Rectal smooth muscle tissue (tissue), 1 donor: ENCODE measurements around the gene ATP6V0B.

ENCODE experiments used
- H3K27ac ChIP-seq: one replicate; pipeline ENCODE4 v1.7.0; 2013; ENCODE audit warnings: low read depth, low read length, inconsistent platforms
- H3K27me3 ChIP-seq: one replicate; pipeline ENCODE4 v1.7.0; 2013; ENCODE audit warnings: low read length; ENCODE audit not compliant: control insufficient read depth, insufficient read depth
- H3K36me3 ChIP-seq: one replicate; pipeline ENCODE4 v1.7.0; 2013; ENCODE audit warnings: low read length; ENCODE audit not compliant: control insufficient read depth, insufficient read depth
- H3K4me1 ChIP-seq: one replicate; pipeline ENCODE4 v1.7.0; 2013; ENCODE audit warnings: low read length; ENCODE audit not compliant: control insufficient read depth, insufficient read depth
- H3K4me3 ChIP-seq: one replicate; pipeline ENCODE4 v1.7.0; 2013; ENCODE audit warnings: low read length
- H3K9ac ChIP-seq: one replicate; pipeline ENCODE4 v1.7.0; 2013; ENCODE audit warnings: low read length

ATP6V0B gene

DNA sequence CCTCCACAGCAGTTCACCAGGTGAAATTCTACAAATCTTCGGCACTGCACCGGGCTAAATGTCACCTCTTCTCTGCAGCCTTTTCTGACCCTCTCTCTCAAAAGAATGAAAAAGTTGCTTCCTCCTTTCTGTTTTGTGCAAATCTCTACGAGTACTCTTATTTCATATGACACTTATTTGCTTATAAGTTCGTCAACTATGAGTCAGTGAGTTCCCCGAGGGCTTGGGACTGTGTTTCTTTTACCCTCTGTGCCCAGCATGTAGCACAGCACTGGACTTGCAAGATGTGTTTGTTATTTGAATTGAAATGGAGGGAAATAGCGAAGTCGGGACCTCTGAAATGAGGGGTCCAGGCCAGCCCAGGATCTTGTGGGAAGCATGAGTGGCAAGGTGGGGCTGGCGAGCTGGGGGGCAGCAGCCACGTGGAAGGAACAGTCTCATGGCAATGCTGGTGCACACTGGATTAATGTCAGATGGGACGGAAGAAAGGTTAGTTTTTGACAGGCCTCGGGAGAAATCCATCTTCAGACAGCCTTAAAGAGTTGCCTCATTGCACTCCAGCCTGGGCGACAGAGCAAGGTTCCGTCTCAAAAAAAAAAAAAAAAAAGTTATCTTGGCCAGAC lies 50.3 kb downstream of the ATP6V0B start:
- no peak overlapping the region for H3K9ac ChIP-seq
- H3K4me3 ChIP-seq = no peak overlapping the region
- H3K4me1 ChIP-seq = peaks cover 6% of the 10 kb centered on the region
- H3K27ac ChIP-seq = no peak overlapping the region
- H3K36me3 ChIP-seq = no peaks in the 10 kb centered on the region
- H3K27me3 ChIP-seq = no peaks in the 10 kb centered on the region

DNA sequence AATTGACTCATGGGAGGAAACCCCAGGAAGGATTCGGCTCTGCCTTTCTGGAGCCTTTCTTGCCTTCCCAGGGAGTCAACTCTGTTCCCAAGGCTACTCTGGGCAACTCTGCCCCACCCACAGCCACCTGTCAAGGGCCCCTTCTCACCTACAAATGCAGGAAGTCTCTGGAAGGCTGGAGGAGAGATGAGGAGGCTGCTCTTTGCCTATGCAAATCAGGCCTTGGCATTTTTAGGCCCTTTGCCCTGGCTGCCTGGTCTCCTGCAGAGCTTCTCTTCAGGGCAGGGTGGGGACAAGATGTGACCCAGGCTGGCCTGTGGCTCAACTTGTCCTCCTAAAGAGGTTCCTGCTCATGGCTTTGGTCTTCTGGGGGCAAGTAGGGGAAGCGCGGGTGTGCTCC lies 51.1 kb downstream of the ATP6V0B start:
- H3K4me3 ChIP-seq = no peak overlapping the region
- peaks cover 6% of the 10 kb centered on the region for H3K4me1 ChIP-seq
- no peaks in the 10 kb centered on the region for H3K36me3 ChIP-seq
- no peak overlapping the region for H3K27ac ChIP-seq
- H3K27me3 ChIP-seq = no peaks in the 10 kb centered on the region
- H3K9ac ChIP-seq = no peak overlapping the region

DNA sequence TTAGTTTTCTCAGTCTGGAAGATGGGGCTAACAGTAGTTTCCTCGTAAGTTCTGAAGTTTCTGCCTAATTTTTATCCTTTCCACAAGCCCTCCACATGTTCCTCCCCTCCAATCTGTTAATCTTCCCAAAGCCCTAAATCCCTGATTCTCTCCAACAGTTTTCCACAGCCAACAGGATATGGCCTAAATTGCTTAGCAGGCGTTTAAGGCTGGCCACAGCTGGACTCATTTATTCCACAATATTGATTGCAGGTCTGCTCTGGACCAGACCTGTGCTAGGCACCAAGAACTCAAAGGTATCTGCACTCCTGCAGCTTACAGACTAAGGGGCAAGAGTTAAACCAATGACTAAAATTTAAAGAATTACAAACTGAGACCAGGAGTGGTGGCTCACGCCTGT lies 52.6 kb downstream of the ATP6V0B start:
- Histone ChIP-seq H3K36me3 (no peaks in the 10 kb centered on the region), H3K27ac (no peak overlapping the region), H3K4me1 (peaks cover 10% of the 10 kb centered on the region), H3K4me3 (no peak overlapping the region), H3K27me3 (no peaks in the 10 kb centered on the region), H3K9ac (no peak overlapping the region)
